EH (cell line): ENCODE results near the gene RWDD3.

Experiments
- DNase-seq: peaks from one replicate; pipeline ENCODE4 v3.0.0-alpha.2; 2015; ENCODE audit warnings: low read depth

The RWDD3 gene, protein sequence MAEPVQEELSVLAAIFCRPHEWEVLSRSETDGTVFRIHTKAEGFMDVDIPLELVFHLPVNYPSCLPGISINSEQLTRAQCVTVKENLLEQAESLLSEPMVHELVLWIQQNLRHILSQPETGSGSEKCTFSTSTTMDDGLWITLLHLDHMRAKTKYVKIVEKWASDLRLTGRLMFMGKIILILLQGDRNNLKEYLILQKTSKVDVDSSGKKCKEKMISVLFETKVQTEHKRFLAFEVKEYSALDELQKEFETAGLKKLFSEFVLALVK

DNA sequence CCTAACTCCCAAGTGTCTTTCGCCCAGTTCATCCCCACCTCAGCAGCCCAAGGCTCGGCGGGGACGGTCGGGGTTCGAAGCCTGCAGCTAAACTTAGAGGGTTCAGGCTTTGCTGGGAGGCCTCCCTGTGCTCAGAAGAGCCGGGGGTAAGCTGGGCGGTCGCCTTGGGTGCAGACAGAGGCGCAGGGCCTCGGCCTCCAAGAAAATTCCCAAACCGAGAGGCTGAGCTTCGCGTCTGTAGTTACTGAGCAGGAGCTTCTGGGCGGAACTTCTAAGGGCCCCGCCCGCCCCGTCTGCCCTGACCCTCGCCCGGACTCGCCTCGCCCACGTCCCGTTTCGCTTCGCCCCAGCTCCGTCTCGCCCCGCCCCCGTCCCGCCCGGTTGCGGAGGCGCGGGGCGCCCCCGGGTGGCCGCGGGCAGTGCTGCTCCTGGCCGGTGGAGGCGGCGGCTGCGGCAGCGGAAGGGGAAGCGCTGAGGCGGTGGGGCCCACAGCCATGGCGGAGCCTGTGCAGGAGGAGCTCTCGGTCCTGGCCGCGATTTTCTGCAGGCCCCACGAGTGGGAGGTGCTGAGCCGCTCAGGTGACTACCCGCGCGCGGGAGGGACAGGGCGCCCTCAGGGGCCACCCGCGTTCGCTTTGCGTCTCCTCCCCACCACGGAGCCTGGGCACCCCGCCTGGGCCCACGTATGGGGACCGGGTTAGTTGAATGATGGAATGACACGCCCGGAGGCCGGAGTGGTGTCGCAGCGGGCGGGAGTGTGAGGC is at the start of gene RWDD3:
RWDD3 (plus strand) TSS at position 474 of the 764 bp plus-strand sequence; CDS start at position 495, 21 bp downstream.
- peak; percentile 93 for DNase-seq

DNA sequence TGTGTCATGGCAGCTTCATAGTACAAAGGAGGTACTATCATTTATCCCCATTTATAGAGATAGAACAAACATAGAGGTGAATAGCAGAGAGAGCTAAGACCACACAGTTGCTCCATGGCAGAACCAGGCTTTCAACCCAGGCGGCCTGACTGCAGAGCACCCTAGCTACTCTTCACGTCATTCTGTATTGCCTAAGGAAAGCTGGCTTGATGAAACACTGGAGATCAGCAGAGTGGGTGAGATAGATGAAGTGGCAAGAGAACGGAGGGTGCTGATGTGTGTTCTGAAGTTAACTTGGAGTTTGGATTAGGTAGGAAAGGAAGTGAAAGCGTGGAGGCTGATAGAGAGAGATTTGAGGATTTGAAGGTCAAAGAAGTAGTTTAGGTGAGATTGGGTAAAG is 47.9 kb upstream of the RWDD3 start:
- DNase-seq, result no peak

DNA sequence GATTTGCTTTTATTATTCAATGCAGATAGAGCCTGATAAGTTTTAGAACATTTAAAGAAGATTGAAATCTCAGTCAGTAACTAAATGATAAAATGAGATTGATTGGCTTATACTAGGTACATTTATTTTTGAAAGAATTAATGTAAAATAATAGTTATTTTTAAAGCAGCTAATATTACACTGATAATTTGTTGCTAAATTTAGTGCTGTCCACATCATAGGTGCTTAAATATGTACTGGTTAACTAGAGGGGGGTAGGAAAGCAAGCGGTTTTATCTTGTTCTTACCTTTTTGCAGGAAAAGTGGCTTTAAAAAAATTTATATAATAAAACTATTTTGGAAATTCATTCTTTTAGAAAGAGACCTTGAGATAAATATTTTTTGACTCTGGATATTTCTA is 40.4 kb upstream of the RWDD3 start:
- DNase-seq, result no peak

DNA sequence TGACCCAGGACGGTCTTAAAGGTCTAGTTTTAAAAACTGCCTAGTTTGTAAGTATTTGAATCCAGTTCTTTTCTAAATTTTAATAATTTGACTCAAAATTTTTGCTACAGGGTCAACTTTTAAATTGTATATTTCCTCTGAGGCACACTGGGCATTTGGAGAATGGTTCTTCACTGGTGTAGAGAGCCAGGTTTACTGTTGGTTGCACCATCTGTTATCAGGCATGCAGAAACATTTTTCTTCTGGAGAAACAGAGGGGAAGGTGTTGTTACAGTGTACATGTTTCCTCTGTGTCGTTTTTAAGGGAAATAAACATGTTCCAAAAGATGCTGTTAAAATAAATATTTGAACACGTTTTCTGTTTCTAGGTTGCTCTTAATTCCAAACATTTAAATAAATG is 39.0 kb upstream of the RWDD3 start:
- no peak for DNase-seq

DNA sequence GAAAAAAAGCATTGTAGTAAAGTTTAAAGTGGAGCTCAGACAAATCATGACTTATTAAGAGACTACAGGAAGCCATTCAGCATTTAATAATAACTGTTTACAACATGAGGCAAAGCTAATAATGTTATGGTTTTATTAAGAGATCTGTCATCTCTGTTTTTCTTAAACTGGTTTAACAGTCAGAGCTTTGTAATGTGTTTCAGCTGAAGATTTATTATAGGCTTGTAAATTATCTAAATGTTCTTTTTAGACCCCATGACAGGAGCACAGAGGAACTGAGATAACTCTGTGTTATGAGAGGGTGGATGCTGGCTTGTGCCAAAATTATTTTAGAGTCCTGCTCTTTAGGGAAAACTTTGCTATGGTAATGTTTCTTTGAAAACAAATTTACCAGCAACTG is 38.0 kb upstream of the RWDD3 start:
- DNase-seq, result no peak

DNA sequence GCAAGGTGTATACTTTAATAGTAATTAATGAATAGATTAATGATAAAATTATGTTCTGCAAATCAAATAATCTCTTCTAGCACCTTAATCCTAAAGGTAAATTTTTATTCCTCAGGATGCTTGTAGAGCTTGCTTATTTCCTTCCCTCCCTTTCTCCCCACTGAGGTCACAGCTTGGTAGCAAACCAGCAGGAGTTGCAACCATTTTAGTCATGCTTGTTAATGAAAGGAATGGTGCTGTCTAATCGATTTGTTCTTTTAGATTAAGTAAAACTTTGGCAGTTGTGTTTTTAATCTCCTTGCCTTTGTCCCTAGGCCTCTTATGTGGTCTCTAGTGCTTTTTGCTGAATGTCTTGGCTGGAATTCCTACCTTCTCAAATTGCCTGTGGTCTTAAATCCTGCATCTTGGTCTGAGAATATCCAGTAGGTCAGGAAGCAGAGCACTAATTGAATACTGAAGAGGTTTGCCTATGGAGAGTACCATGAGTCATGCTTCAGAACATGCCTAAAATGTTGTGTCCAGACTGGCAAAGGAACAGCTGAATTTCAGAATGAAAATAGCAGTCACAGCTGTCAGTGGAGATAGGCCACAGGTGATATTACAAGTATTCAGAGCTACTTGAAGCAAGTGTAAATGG is 36.3 kb upstream of the RWDD3 start:
- peak; percentile 52 for DNase-seq

DNA sequence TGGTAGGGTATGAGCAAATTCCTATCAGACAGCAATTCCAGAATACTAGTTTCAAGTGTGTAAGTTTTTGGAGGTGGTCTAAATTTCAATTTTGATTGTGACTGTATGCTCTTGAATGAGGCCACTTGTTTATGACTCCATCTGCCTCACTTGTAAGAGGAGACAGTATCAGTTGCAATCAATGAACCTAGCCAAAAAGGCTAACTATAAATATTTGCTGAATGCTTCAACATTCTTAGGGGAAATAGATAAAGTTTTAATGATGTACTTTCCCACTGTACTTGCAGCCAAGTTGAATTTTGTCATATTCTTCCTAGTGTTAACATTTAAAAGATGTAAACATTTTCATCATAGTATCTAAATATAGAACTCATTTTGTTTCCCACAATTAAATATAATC is 32.1 kb upstream of the RWDD3 start:
- DNase-seq, result peak; percentile 43

DNA sequence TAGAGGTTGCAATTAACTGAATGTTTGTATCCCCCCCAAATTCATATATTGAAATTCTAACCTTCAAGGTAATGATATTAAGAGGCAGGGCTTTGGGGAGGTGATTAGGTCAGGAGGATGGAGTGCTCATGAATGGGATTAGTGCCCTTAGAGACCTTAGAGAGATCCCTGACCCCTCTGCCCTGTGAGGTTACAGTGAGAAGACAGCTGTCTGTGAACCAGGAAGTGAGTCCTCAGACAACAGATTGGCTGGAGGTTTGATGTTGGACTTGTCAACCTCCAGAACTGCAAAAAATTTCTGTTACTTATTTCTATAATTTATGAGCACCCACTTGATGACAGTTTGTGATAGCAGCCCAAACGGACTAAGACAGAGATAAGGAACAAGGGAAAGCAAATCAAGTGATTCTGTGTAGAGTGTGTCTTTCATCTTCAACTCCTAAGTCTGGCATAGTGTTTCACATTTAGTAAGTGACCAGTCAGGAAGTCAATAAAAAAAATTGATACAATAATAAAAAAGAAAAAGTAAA is 30.0 kb upstream of the RWDD3 start:
- DNase-seq, result no peak

DNA sequence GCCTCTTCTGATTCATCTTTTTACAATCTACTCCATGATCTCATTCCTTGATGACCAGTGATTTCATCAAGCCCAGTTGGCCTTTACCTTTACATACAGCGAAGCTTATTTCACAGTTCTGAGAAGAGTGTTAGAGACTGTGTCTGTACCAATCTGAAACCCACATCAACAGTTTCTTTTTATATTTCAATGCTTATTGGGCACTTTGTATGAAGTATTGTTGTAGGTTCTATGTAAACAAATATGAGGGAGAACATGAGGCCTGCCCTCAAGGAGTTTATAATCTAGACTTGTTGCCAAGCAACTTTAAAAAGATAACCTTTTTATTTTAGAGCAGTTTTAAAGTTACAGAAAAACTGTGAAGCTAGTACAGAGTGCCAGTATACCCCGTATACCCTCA is 27.5 kb upstream of the RWDD3 start:
- DNase-seq, result no peak

DNA sequence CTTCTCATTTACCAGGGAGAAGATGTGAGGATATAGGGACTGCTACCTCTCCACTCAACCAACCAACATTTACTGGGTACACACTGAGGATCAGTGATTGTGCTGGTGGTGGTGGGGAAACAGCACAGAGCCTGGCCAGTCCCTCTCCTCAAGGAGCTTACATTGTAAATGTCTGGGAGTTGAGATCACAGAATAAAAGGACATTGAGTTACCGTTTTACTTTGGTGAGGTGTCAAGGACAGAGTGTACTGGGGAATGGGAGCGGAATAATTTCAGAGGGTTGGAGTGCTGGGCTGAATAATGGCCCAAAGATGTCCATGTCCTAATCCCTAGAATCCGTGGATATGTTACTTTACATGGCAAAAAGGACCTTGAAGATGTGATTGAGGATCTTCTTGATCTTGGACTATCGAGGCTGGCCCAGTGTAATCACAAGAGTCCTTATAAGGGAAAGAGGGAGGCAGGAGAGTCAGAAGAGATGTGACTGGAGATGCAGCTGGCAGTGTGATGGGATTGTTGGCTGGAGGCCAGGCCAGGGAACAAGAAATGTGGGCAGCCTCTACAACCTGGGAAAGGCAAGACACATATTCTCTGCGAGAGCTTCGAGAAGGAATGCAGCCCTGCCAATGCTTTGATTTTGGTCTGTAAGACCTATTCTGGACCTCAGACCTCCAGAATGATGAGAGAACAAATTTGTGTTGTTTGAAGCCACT is 26.6 kb upstream of the RWDD3 start:
- DNase-seq, result no peak

DNA sequence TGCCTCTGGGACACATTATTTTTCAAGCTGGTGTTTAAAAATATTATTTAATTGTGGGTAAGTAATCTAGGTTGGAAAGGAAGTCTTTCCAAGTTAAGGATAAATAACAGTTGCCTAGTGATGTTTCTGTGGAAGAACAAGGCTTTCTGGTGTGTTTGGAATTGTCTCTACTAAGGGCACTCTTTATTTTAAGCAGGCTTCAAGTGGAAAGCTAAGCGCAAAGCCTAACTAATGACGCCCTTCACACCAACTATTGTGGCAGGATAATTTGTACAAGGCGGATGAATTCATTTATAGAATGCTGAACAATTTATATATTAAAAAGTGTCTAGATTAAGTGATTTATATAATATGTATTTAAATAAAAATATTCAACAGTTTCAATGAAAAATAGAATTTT is 25.1 kb upstream of the RWDD3 start:
- DNase-seq, result no peak

DNA sequence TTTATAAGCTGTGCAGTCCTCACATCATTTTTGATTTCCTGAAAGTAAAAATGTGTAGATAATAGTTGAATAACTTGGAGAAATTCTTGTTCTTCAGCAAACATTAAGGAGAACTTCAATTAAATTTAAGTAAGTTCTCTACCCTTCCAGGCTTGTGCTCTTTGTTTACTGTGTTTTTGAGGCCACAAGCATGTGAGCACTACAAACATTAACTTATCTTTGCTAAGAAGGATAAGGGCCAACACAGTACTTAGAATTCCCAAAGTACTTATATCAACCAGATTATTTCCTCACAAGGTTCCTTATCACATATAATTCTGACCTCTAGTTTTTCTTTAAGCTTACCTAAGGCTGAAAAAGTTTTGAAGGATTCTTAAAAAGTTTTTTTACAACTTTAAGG is 24.7 kb upstream of the RWDD3 start:
- DNase-seq, result no peak

DNA sequence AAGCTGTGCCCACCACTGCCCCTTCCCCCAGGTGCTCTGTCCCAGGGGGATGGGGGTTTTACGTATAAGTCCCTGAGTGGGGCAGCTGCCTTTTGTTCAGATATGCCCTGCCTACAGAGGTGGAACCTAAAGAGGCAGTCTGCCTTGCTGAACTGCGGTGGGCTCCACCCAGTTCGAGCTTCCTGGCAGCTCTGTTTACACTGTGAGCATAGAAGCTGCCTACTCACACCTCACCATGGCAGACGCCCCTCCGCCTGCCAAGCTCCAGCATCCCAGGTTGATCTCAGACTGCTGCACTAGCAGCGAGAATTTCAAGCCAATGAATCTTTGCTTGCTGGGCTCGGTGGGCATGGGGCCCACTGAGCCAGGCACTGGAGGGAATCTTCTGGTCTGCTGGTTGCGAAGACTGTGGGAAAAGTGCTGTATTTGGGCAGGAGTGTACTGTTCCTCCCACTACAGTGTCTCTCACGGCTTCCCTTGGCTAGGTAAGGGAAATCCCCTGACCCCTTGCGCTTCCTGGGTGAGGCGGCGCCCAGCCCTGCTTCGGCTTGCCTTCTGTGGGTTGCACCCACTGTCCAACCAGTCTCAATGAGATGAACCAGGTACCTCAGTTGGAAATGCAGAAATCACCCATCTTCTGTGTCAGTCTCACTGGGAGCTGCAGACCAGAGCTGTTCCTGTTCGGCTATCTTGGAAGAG is 17.6 kb upstream of the RWDD3 start:
- DNase-seq, result no peak

DNA sequence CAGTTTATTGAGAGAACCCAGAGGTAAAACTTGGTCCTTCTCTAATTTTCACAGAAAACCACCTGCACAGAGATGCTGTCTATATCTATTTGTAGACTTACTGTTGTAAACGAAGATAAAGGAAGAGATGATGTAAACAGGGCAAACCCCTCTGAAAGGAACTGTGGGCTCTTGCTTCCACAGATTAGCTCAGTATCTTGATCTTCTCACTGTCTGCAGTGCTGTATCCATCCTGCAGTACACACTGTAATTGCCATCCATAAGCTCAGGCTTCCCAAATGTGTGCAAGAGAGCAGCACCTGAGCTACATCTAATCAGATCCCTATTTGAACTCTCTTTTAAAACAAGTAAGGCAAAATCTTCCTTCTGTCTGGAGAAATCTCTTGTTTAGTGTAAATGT is 16.6 kb upstream of the RWDD3 start:
- no peak for DNase-seq

DNA sequence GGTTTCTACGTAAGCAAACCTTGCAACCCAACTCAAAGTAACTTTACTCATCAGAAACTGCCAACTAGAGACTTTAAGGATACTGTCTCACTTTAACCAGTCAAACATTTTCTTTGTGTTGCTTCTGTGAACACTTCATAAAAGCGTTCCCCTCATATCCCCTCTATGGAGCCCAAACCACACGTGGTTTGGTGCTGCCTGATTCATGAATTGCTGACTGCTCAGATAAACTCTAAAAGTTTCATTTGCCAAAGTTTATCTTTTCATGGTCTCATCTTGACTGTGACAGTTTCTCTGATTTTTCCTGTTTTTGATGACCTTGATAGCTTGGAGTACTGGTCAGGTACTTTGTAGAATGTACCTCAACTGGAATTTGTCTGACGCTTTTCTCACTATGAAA is 14.6 kb upstream of the RWDD3 start:
- no peak for DNase-seq

DNA sequence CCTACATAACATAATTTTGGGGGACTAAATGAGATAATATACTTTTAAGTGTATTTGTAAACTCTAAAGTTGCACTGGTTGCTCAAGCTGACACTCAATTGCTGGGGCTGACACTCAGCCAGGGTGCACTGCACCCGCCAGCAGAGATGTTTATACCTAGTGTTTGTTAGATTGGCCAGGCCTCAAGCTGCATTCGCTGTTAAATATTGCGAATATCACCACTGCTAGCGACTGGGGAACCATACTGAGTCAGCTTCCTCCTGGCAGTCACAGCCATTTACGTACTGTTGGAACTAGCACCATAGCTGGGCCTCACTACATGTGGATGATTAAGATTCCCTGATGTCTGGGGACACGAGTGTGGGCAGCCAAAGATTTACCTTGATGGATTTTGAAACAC is 12.7 kb upstream of the RWDD3 start:
- no peak for DNase-seq

DNA sequence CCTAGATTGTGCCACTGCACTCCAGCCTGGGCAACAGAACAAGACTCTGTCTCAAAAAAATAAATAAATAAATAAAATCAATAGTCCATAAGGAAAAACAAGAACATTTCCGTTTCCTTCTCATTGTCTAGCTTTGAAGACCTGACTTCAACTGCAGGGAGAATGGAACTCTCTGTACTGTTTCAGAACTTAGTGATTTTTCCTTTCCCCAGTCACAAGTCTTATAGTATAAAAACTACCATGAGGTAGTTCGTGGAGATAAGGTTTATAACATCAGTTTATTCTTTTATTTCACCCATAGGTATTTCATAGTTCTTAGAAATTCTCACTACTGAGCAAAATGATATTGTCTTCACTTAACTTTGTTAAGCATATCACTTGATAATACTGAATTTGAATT is 11.4 kb upstream of the RWDD3 start:
- no peak for DNase-seq

DNA sequence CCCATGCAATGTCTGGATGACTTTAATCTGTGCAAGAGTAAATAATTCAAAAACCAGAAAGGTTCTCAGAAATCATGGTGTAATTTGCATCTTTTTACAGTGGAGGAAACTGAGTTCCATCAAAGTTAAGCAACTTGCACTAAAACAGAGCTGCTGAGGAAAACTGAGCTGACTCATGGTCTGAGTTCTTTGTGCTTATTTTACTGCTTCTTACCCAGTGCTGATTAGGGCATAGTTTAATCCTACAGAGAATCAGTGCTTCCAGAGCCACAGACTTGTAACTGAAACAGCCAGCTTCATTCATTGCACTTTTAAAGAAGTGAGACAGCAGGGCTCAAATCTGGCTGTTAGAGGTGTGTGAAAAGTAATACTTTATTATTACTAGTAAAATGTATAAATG is 10.9 kb upstream of the RWDD3 start:
- peak; percentile 34 for DNase-seq

DNA sequence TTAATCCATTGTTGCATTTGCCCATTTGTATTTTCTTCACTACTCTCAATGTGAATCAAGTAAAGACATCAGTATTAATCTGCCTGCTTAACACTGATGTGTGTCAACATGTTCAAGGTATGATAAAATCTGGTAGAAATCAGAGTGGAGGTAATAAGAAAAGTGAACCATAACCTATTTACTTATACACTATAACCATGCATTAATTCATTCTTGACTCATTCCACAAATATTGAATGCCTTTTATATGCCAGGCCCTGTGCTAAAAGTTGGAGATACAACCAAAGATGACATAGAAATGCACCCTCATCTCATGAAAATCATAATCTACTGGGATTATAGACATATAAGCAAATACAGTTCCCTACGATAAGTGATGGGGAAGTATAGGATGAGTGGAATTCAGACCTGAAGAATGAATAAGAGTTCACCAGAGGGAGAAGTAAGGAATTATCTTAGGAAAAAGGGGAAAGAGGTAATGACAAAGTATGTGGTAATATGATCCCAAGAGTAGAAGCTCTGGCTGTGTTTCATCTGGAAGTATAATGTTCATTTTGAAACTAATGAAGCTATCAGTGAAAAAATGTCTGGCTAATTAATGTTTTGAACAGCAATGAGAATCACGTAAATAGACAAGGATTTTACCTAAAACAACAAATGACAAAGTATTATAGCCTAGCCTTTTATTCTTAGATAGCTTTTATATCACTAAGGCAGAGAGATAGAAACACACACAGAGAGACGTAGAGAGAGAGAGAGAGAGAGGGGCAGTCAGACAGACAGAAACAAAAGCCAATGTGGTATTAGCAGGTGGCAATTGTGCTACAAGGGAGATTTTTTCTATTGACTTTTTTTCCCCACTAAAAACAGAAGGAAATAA is 7.0 kb upstream of the RWDD3 start:
- DNase-seq, result no peak

DNA sequence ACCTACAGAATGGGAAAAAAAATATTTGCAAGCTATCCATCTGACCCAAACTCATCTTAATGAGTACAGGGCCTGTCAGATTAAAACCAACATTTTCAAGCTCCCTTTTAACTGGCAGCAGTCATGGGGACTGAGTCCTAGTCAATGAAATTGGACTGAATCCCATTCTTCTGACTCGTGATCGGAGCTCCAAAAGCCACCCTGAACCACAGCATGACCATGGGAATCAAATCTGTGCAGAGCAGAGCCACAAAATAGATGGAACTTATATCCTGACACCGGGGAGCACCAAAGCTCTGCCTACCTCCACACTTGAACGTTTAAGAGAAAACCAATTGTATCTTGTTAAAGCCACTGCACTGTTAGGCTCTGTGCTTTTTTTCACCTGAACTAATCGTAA is 5.0 kb upstream of the RWDD3 start:
- peak; percentile 10 for DNase-seq

DNA sequence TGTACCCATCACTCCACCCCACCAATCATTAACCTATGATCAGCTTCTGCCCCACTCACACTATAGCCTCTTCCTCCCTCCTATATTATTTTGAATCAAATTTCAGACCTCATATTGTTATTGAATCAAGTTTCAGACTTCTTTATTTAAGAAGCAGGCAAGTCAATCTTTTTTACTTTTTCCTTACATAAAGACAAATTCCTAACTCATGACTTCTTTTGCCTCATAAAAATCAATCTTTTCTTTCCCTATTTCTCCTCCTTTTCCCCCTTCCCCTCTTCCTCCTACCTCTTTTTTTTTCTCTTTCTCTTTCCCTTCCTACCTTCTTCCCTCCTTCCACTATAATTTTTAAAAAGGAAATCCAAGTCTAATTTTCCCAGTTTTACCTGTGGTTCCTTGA is 4.3 kb upstream of the RWDD3 start:
- DNase-seq, result no peak
